Measurements from ENCODE around the gene SHBG.

SHBG gene

DNA sequence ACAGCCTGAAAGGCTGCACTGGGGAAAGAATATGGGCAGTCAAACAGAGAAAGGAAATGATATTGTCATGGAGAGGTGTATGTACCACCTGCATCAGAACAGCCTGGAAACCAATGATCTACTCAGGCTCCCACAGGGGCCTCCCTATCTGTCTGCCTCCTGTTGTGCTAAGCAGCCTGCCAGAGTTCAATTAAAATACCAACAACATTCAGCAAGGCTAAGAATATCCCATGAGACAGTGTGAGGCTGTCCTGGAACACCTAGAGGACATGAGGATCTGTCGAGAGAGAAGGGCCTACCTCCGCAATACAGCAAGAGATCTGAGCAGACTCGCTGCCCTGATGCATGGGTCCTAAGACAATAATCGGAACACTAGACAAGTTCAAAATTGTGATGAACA, 23.7 kb upstream of the SHBG start:
- TF ChIP-seq SNAI2 (CRISPR knock-in tag; IDR thresholded peaks at IDR 0.05), result no peak
- TF ChIP-seq RARB (CRISPR knock-in tag; IDR thresholded peaks at IDR 0.05), result no peak
- no peak for TF ChIP-seq ISL1 (CRISPR knock-in tag; IDR thresholded peaks at IDR 0.05)
- TF ChIP-seq BACH2 (CRISPR knock-in tag; IDR thresholded peaks at IDR 0.05; ENCODE audit: borderline replicate concordance), result no peak
- no peak for TF ChIP-seq GLIS3 (CRISPR knock-in tag; IDR thresholded peaks at IDR 0.05)
- TF ChIP-seq CSDC2 (CRISPR knock-in tag; IDR thresholded peaks at IDR 0.05), result no peak
- no peak for TF ChIP-seq ZFP30 (CRISPR knock-in tag; IDR thresholded peaks at IDR 0.05)
- no peak for TF ChIP-seq ESRRG (CRISPR knock-in tag; IDR thresholded peaks at IDR 0.05)
- no peak for TF ChIP-seq TOX (CRISPR knock-in tag; IDR thresholded peaks at IDR 0.05; ENCODE audit: borderline replicate concordance)
- no peak for TF ChIP-seq ZFP3 (CRISPR knock-in tag; IDR thresholded peaks at IDR 0.05)
- TF ChIP-seq, protein P1, sequence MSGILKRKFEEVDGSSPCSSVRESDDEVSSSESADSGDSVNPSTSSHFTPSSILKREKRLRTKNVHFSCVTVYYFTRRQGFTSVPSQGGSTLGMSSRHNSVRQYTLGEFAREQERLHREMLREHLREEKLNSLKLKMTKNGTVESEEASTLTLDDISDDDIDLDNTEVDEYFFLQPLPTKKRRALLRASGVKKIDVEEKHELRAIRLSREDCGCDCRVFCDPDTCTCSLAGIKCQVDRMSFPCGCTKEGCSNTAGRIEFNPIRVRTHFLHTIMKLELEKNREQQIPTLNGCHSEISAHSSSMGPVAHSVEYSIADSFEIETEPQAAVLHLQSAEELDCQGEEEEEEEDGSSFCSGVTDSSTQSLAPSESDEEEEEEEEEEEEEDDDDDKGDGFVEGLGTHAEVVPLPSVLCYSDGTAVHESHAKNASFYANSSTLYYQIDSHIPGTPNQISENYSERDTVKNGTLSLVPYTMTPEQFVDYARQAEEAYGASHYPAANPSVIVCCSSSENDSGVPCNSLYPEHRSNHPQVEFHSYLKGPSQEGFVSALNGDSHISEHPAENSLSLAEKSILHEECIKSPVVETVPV (CRISPR knock-in tag; IDR thresholded peaks at IDR 0.05), result no peak
- no peak for ATAC-seq

DNA sequence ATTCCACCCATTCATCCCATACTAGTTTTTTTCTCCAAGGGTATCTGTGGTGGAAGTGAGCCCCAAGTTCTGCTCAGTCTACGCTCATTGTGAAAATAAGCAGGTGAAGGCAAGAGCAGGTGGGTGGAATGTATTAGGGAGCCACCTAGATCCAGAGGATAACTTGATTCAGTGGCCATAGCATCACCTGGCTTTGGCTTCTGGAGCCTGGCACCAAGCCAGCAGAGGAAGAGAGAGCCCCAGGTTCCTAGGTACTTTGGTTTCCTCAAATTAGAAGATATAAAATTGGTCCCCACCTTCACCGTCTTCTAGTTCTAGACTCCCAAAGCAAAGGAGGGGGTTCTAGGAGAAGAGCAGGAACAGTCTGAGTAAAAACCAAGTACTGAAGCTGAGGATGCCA, 19.3 kb upstream of the SHBG start:
- no peak for ATAC-seq
- TF ChIP-seq TCF4 (CRISPR knock-in tag; IDR thresholded peaks at IDR 0.05; ENCODE audit: borderline replicate concordance), result no peak
- no peak for TF ChIP-seq RARB (CRISPR knock-in tag; IDR thresholded peaks at IDR 0.05)
- TF ChIP-seq ZNF8 (CRISPR knock-in tag; IDR thresholded peaks at IDR 0.05), result no peak
- TF ChIP-seq ISL1 (CRISPR knock-in tag; IDR thresholded peaks at IDR 0.05), result no peak
- TF ChIP-seq, protein P2, sequence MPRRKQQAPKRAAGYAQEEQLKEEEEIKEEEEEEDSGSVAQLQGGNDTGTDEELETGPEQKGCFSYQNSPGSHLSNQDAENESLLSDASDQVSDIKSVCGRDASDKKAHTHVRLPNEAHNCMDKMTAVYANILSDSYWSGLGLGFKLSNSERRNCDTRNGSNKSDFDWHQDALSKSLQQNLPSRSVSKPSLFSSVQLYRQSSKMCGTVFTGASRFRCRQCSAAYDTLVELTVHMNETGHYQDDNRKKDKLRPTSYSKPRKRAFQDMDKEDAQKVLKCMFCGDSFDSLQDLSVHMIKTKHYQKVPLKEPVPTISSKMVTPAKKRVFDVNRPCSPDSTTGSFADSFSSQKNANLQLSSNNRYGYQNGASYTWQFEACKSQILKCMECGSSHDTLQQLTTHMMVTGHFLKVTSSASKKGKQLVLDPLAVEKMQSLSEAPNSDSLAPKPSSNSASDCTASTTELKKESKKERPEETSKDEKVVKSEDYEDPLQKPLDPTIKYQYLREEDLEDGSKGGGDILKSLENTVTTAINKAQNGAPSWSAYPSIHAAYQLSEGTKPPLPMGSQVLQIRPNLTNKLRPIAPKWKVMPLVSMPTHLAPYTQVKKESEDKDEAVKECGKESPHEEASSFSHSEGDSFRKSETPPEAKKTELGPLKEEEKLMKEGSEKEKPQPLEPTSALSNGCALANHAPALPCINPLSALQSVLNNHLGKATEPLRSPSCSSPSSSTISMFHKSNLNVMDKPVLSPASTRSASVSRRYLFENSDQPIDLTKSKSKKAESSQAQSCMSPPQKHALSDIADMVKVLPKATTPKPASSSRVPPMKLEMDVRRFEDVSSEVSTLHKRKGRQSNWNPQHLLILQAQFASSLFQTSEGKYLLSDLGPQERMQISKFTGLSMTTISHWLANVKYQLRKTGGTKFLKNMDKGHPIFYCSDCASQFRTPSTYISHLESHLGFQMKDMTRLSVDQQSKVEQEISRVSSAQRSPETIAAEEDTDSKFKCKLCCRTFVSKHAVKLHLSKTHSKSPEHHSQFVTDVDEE (CRISPR knock-in tag; IDR thresholded peaks at IDR 0.05), result no peak
- no peak for TF ChIP-seq PPARA (CRISPR knock-in tag; IDR thresholded peaks at IDR 0.05; ENCODE audit: borderline replicate concordance)
- TF ChIP-seq ARNTL (CRISPR knock-in tag; IDR thresholded peaks at IDR 0.05; ENCODE audit: borderline replicate concordance, low read depth), result no peak
- TF ChIP-seq ZFP30 (CRISPR knock-in tag; IDR thresholded peaks at IDR 0.05), result no peak
- TF ChIP-seq ESRRG (CRISPR knock-in tag; IDR thresholded peaks at IDR 0.05), result no peak
- no peak for TF ChIP-seq OSR1 (CRISPR knock-in tag; IDR thresholded peaks at IDR 0.05)

DNA sequence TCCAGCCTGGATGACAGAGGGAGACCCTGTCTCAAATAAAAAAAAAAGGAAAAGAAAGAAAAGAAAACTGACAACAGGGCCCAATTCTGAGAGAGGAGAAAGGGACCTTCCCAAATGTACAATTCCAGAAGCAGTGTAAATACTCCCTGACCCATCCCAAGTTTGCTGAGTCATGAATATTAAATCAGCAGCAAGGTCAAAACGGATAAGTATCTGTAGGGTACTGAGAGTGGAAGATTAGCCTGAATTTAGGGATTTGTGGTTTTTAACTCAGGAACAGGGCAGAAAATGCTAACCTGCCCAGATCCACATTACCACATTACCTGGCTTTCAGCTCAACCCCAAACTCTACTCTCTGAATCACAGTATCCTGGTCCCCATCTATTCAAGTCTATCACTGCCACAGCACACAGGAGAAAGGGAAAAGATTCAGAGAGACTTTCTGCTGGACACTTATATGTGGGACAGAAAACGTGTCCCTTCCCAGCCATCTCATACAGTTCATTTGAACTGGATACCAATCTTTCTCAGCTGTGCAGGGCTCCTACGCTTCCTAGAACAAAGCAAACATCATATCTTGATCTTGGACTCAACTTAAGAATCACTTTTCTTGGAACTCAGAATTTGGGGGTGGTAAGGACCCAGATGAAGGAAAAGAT, 18.2 kb upstream of the SHBG start:
- no peak for TF ChIP-seq GLIS3 (CRISPR knock-in tag; IDR thresholded peaks at IDR 0.05)
- no peak for TF ChIP-seq ZC3H10 (CRISPR knock-in tag; IDR thresholded peaks at IDR 0.05)
- no peak for TF ChIP-seq PPARA (CRISPR knock-in tag; IDR thresholded peaks at IDR 0.05; ENCODE audit: borderline replicate concordance)
- TF ChIP-seq BACH2 (CRISPR knock-in tag; IDR thresholded peaks at IDR 0.05; ENCODE audit: borderline replicate concordance), result no peak
- no peak for TF ChIP-seq ZFP3 (CRISPR knock-in tag; IDR thresholded peaks at IDR 0.05)
- no peak for TF ChIP-seq ISL1 (CRISPR knock-in tag; IDR thresholded peaks at IDR 0.05)
- TF ChIP-seq RARB (CRISPR knock-in tag; IDR thresholded peaks at IDR 0.05), result no peak
- TF ChIP-seq TCF4 (CRISPR knock-in tag; IDR thresholded peaks at IDR 0.05; ENCODE audit: borderline replicate concordance), result no peak
- ATAC-seq, result no peak

DNA sequence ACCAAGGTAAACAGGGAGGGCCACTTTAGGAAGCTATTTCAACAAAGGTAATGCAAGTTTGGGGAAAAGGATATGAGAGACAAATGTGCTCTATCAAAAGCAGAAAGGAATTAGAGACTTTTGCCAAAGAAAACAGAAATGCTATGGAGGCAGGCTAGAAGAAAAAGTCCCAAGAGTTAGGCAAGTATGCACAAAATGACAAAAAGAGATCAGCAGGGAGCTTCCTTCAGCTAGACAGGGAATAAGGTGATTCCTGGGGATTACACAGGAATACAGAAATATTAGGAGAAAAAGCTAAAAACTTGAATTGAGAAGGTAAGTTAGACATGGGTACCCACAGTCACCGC, 17.7 kb upstream of the SHBG start:
- ATAC-seq, result no peak
- TF ChIP-seq GLIS3 (CRISPR knock-in tag; IDR thresholded peaks at IDR 0.05), result no peak
- TF ChIP-seq, protein P3, sequence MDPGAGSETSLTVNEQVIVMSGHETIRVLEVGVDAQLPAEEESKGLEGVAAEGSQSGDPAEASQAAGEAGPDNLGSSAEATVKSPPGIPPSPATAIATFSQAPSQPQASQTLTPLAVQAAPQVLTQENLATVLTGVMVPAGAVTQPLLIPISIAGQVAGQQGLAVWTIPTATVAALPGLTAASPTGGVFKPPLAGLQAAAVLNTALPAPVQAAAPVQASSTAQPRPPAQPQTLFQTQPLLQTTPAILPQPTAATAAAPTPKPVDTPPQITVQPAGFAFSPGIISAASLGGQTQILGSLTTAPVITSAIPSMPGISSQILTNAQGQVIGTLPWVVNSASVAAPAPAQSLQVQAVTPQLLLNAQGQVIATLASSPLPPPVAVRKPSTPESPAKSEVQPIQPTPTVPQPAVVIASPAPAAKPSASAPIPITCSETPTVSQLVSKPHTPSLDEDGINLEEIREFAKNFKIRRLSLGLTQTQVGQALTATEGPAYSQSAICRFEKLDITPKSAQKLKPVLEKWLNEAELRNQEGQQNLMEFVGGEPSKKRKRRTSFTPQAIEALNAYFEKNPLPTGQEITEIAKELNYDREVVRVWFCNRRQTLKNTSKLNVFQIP (CRISPR knock-in tag; IDR thresholded peaks at IDR 0.05; ENCODE audit: borderline replicate concordance, low read depth), result no peak
- TF ChIP-seq ZFP3 (CRISPR knock-in tag; IDR thresholded peaks at IDR 0.05), result no peak
- TF ChIP-seq OSR1 (CRISPR knock-in tag; IDR thresholded peaks at IDR 0.05), result no peak
- TF ChIP-seq, protein P2 (CRISPR knock-in tag; IDR thresholded peaks at IDR 0.05), result no peak
- no peak for TF ChIP-seq ZNF565 (CRISPR knock-in tag; conservative IDR thresholded peaks at IDR 0.05; ENCODE audit: low read depth)
- TF ChIP-seq RARB (CRISPR knock-in tag; IDR thresholded peaks at IDR 0.05), result no peak
- TF ChIP-seq, protein P4, sequence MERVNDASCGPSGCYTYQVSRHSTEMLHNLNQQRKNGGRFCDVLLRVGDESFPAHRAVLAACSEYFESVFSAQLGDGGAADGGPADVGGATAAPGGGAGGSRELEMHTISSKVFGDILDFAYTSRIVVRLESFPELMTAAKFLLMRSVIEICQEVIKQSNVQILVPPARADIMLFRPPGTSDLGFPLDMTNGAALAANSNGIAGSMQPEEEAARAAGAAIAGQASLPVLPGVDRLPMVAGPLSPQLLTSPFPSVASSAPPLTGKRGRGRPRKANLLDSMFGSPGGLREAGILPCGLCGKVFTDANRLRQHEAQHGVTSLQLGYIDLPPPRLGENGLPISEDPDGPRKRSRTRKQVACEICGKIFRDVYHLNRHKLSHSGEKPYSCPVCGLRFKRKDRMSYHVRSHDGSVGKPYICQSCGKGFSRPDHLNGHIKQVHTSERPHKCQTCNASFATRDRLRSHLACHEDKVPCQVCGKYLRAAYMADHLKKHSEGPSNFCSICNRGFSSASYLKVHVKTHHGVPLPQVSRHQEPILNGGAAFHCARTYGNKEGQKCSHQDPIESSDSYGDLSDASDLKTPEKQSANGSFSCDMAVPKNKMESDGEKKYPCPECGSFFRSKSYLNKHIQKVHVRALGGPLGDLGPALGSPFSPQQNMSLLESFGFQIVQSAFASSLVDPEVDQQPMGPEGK (CRISPR knock-in tag; IDR thresholded peaks at IDR 0.05; ENCODE audit: borderline replicate concordance), result no peak
- no peak for TF ChIP-seq ISL1 (CRISPR knock-in tag; IDR thresholded peaks at IDR 0.05)
- TF ChIP-seq PPARA (CRISPR knock-in tag; IDR thresholded peaks at IDR 0.05; ENCODE audit: borderline replicate concordance), result no peak

Measured in SK-N-SH treated with all-trans-retinoic acid at 6 μM for 48 hours (cell line).